ENCODE data around the gene ATG7.

- TF ChIP-seq, protein P1, sequence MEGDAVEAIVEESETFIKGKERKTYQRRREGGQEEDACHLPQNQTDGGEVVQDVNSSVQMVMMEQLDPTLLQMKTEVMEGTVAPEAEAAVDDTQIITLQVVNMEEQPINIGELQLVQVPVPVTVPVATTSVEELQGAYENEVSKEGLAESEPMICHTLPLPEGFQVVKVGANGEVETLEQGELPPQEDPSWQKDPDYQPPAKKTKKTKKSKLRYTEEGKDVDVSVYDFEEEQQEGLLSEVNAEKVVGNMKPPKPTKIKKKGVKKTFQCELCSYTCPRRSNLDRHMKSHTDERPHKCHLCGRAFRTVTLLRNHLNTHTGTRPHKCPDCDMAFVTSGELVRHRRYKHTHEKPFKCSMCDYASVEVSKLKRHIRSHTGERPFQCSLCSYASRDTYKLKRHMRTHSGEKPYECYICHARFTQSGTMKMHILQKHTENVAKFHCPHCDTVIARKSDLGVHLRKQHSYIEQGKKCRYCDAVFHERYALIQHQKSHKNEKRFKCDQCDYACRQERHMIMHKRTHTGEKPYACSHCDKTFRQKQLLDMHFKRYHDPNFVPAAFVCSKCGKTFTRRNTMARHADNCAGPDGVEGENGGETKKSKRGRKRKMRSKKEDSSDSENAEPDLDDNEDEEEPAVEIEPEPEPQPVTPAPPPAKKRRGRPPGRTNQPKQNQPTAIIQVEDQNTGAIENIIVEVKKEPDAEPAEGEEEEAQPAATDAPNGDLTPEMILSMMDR (IDR thresholded peaks at IDR 0.05; ENCODE audit: poor library complexity), result no peak
- no peak for TF ChIP-seq EZH2 (IDR thresholded peaks at IDR 0.05; ENCODE audit: borderline replicate concordance)
Measured at GRCh38 chr3:11230125-11230524, 42.1 kb upstream of the ATG7 start.

Data from hepatocyte (in vitro differentiated cells).